GM04504 (cell line): ENCODE data around the gene BCL6B.
"Not testable (repeated sequence)": the region's sequence is repeated elsewhere in the genome, so short reads cannot be mapped to it uniquely, and the experiment has no call there.

Source experiments
- DNase-seq: peaks from one replicate; pipeline ENCODE4 v3.0.0-alpha.2; 2012; ENCODE audit warnings: low read depth

Gene BCL6B

DNA sequence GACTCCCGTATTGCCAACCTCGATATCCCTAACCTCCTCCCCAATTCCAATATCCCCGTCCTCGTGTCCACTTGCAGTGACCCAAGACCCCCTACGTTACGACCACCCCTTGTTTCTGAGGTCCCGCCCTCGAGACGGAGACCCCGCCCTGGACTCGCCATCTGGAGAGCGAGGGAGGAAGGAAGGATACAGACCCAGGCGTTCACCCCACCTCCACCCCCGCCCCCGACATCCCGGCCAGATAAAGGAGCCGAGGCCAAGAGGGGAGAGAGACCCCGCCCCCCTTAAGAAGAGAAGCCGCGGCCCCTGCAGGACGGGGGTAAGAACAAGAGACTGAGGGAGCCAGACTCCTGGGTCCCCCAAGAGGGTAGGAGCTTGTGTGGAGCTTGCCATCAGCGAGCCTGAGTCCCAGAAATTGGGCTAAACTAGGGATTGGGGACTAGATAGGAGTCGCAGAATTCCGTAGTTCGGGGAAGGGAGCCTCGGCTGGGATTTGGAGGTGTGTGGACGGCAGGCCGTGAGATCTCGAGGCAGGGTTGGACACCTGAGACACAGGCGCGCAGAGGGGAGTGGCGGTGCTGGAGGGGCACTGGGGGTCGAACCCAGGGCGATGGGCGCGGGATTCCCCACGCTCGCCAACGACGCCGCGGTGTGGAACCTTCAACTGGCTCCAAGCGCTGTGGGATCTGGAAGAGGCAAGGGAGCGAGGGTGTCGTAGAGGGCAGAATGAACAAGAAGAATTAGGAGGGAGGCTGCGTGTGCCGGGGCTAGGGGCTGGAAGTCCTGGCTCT lies at the start of gene BCL6B:
Gene BCL6B (plus strand): TSS at position 270 of the 791 bp plus-strand sequence. CDS start 622 bp downstream, outside the sequence.
- no peak for DNase-seq

GRCh38 chr17:6979440-6979839 lies 43.4 kb upstream of the BCL6B start:
- not testable (repeated sequence) for DNase-seq

GRCh38 chr17:6981426-6981825 lies 41.4 kb upstream of the BCL6B start:
- no peak for DNase-seq

DNA sequence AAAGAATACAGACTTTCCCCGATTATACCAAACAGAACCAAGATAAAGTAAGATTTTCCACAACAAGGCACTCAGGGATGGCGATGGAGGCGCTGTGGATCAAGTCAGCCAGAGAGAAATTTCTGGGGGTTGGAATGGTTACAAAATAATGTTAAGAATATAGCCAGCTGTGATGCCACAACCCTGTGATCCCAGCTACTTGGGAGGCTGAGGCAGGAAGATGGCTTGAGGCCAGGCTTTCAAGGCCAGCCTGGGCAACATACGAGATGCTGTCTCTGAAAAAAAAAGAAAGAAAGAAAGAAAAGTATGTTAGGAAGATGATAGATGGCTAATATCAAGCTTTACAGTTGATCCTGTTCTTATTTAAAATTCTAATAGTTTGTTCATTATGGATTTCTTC lies 37.6 kb upstream of the BCL6B start:
- DNase-seq = no peak

DNA sequence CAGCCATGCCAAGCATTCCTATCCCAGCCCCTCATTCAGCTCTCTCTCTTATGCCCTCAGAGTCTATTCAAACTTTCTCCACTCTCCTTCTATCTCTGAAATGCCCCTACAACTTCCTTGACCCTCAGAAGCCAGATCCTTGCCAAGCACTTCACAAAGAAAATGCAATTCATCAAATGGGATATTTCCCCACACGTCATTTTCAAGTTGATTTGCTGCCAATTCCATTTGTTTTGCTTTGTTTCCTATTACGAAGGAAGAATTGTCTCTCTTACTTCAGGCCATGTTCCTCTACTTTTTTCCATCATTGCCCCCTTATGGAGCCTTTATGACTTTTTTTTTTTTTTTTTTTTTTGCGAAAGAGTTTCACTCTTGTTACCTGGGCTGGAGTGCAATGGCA lies 36.2 kb upstream of the BCL6B start:
- DNase-seq = no peak

GRCh38 chr17:6989779-6990178 lies 33.1 kb upstream of the BCL6B start:
- no peak for DNase-seq

GRCh38 chr17:6993613-6994056 lies 29.2 kb upstream of the BCL6B start:
- DNase-seq = not testable (repeated sequence)

DNA sequence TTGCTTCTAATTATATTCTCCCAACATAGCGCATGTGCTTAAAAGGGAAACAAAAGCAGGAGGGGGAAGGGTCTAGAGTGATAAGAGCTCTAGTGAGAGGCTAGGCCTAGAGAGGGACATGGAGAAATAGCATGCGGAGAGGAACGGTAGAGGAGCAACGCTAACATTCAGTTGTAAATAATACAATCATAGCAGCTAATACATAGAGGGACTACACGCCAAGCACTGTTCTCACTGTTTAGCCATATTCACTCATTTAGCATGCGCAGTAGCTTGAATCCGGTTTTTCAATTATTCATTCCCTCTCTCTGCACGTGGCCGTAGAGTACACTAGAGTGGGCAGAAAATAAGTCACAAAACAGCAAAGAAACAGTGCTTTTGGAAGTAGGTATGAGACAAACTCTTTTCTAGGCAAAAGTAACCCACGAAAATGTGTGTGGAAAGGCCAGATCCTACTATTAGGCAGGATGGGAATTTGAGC lies 28.7 kb upstream of the BCL6B start:
- no peak for DNase-seq

- DNase-seq = no peak
These were observed 28.1 kb upstream of the BCL6B start for GRCh38 chr17:6994666-6995256.

DNA sequence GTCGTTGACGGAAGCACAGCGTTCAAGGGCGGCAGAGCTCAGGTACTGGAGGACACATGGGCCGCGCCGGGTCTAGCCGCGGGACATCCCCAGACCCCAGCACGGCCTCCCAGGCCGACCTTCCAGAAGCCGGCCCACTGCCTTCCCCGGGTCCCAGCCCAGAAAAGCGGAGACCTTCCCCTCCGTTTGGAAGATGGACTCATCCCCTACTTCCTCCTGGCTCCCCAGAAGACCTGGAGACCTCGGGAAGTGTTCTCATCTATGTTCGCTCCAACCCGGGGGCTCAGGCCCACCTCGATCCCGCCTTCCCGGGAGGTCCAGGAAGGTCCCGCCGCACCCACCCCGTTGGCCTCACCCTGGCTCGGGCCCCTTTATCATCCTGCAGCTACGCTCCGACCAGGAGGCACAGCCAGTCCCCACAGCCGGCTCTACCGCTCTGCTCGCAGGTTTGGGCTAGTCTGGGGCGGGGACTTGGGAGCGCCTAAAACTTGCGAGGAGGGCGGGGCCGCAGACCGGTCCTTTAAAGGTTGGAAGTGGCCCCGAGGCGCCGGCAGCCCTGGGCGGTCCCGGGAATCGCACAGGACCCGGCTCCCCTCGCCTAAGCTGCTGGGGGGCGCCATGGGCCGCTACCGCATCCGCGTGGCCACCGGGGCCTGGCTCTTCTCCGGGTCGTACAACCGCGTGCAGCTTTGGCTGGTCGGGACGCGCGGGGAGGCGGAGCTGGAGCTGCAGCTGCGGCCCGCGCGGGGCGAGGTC lies 27.2 kb upstream of the BCL6B start, which contains the start of gene ALOX12:
Gene ALOX12 (plus strand): TSS at position 550 of the 756 bp plus-strand sequence. CDS start 69 bp downstream, at position 619.
- no peak for DNase-seq

DNA sequence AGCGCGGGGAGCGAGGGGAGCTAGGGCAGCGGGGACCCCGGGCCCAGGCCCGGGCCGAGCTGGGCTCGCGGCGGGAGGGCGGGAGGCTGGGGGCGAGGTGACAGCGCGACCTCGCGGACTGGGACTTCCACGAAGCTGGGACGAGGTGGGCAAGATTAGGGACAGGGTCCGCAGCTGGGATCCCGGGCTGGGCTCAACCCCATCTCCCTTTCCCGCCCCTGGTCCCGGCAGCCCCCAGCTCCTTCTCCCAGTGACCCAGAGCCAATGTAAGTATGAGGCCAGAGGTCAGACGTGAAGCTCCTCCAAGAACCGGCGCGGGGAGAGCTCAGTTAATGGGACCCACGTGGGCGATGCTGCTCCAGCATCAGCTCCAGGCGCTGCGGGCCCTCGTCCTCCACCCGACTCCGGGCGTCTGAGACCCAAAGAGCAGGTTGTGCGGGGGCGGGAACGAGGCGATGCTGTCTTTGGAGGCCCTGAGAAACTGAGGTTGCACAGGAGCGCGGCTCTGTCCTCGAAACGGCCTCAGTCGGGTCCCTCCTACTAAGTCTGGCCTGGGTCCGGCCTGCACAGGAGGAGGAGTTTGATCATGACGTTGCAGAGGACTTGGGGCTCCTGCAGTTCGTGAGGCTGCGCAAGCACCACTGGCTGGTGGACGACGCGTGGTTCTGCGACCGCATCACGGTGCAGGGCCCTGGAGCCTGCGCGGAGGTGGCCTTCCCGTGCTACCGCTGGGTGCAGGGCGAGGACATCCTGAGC lies 26.4 kb upstream of the BCL6B start:
- DNase-seq = no peak

GRCh38 chr17:6997171-6997570 lies 25.7 kb upstream of the BCL6B start:
- DNase-seq = no peak

DNA sequence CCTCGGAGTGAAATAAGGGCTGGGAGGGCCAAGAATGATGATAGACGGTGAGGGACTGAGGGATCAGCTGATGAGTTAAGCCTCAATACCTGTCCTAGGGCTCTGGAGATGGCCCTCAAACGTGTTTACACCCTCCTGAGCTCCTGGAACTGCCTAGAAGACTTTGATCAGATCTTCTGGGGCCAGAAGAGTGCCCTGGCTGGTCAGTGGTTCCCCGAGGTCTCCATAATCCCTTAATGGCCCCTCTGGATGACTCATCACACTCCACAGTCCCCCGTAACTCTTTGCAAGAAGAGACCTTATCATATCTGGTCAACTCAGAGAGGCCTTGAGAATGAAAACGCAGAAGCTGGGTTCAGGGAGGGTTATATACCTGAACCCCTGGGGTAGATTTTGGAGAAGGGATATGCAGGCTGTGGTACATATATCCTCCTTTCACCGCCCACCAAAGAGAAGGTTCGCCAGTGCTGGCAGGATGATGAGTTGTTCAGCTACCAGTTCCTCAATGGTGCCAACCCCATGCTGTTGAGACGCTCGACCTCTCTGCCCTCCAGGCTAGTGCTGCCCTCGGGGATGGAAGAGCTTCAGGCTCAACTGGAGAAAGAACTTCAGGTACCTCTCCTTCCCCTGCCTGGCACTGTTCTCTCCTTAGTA lies 23.9 kb upstream of the BCL6B start:
- DNase-seq = no peak

- DNase-seq = no peak
These were observed 21.4 kb upstream of the BCL6B start for GRCh38 chr17:7001318-7001961.

DNA sequence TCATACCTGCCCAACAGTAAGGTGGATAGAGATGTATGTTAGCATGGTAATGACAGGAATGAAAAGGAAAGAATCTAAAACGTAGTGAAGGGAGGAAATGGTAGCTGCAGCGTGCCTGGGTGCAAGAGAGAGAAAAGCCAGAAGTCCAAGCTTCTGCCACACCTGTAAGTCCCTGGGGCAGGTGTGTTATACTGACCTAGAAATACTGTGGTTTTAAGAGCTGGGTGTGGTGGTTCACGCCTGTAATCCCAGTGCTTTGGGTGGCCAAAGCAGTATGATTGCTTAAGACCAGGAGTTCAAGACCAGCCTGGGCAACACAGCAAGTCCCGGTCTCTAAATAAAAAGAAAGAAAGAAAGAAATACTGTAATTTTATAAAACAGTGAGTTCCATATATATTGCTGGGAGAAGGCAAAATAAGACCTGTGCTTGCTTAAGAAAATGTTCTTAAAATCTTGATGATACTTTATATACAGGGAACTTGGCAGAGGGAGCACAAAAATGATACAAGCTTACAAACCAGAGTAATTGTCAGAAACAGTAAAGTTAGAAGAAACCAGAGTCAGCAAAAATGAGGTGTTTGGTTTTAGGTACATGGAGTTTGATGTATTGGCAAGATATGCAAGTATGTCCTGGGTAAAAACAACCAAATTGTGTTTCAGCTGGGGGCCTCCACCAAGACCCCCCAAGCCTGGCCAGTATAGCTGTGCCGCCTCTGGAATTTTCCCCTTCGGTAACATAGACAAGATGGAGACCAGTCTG lies 20.4 kb upstream of the BCL6B start:
- DNase-seq = no peak

DNA sequence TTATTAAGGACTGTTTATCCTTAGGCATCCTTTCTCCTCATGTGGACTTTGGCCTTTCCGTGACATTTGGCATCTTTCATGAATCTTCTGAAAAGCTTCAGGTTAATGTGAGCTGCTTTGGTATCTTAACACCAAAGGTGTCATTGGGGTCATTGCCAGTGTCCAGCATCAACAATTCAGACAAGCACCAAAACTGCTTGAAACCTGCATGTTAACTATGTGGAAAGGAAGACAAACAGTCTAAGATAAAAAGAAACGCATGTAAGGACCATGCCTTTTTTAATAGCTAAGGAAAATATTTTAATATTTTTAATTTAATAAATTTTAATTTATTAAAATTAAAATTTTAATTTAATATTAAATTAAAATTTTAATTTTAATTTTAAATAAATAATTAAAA lies 19.1 kb upstream of the BCL6B start:
- no peak for DNase-seq

DNA sequence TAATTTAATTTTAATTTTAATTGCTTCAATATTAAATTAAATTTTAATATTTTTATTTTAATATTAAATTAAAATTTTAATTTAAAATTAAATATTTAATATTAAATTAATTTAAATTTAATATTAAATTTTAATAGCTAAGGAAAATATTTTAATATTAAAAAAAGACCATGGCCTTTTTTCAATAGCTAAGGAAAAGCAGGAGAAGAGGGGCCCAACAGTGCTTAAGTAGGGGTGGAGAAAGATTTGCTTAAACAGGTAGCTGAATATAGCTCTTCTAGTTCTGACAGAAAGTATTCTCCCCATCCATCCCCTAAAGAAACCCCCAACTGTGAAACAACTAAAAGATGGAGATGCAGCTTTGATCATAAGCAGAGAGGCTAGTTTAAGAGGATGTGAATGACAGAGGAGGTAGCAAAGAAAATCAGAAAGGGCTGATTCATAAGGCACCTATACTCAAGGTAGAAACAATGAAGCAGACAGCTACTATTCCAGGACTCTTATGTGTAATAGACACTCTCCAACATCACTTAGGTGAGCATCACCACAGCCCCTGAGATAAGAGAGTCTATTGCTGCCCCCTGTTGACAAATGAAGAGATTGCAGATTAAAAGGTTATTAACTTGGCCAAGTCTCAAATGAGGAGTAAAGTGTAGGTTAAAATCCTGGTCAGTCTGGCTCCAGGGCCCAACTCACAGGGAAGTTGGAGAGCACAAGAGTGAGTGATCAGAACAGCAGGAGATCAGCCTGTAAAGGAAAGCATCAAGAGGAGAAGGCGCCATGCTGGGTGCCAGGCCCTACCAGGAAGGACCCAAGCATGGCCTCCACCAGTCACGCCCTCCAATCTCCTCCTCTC lies 18.2 kb upstream of the BCL6B start:
- peak; percentile 32 for DNase-seq

- DNase-seq = no peak
These were observed 17.1 kb upstream of the BCL6B start for GRCh38 chr17:7005716-7006115.

- no peak for DNase-seq
These were observed 15.7 kb upstream of the BCL6B start for GRCh38 chr17:7007143-7007542.
